Activated naive CD4-positive, alpha-beta T cell treated with anti-CD3 and anti-CD28 coated beads for 36 hours (primary cell): ENCODE data around the gene C6. TPM values are rescaled to one million over a fixed set of nuclear protein-coding genes. Genes with fewer than 3 reads are reported as not detected.
A peak's percentile ranks its signal among the peaks of the same experiment; 100 is the strongest.

Source experiments
- CTCF ChIA-PET: fragments of 350-600 bp; sonication (Branson Sonifier 250); formaldehyde crosslinking; loops from one replicate; lab custom pipeline; 2021; ENCODE audit warnings: antibody characterized with exemption; lab: Charles Lee
- DNase-seq: peaks from one replicate; pipeline ENCODE4 v3.0.0-alpha.2; 2020
- H3K27ac Mint-ChIP-seq: one replicate; pipeline ENCODE4 v1.8.0; 2021; ENCODE audit warnings: mild to moderate bottlenecking, mixed read lengths
- H3K27me3 Mint-ChIP-seq: one replicate; pipeline ENCODE4 v1.8.0; 2021; ENCODE audit warnings: low read depth, mixed read lengths
- H3K36me3 Mint-ChIP-seq: one replicate; pipeline ENCODE4 v1.8.0; 2021; ENCODE audit warnings: low read depth, mixed read lengths
- H3K4me1 Mint-ChIP-seq: one replicate; pipeline ENCODE4 v1.8.0; 2021; ENCODE audit warnings: low read depth, mixed read lengths
- H3K4me3 Mint-ChIP-seq: one replicate; pipeline ENCODE4 v1.8.0; 2021; ENCODE audit warnings: mild to moderate bottlenecking, moderate library complexity, mixed read lengths
- H3K9me3 Mint-ChIP-seq: one replicate; pipeline ENCODE4 v1.8.0; 2021; ENCODE audit warnings: mixed read lengths
- intact Hi-C: fragments of 100-400 bp; cut with micrococcal nuclease; formaldehyde crosslinking; loops from one replicate; pipeline ENCODE4 v1.15.1; 2023
- total RNA-seq, 2 experiments: library from RNA; stranded (reverse); gene quantifications; one replicate each; pipeline ENCODE4 v1.2.3, GENCODE V29; 2021

Gene C6
- total RNA-seq, 2 experiments from 2014 or later = not detected

DNA sequence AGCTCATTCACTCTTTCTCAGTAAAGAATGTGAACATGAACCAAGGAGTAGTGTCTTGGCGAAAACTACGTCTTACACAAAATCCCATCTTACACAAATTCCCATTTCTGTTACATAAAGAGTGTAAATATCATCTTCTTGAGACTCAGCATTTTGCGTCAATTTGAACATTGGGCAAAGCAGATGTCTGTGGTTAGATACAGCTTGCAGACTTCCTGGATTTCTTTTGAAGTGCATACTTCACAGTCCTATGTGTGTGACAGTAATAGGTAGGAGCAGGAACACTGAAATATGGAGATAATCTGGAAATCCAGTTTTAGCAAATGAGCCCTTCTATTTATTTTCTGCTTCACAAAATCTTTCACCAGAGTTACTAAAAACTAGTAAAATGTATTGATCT, 58.8 kb downstream of the C6 start:
- Mint-ChIP-seq H3K36me3 (no peaks in the 10 kb centered on the region), H3K27me3 (no peaks in the 10 kb centered on the region), H3K4me1 (no peaks in the 10 kb centered on the region), H3K27ac (no peak overlapping the region), H3K4me3 (no peak overlapping the region), H3K9me3 (no peaks in the 10 kb centered on the region)
- no peak for DNase-seq
- intact Hi-C loops = no loop called here
- CTCF ChIA-PET = no interaction called here

DNA sequence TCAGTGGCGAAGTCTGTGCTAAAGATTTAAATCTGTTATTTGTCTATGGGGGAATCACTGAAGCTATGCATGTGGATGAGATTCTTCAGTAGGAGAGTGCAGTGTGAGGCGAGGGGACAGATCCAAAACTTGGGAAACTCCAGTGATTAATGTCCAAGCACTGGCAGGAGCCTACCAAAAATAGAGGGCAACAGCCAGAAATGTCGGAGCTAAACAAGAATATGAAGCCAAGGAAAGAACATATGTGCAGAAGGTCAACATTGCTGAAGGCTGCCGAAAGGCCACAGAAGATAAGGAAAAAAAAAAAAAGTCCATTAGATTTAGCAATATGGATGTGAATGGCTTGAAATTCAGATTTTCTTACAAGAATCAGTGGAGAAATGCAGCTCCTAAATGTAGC, 61.8 kb downstream of the C6 start:
- Mint-ChIP-seq H3K4me3 (no peak overlapping the region), H3K36me3 (no peaks in the 10 kb centered on the region), H3K4me1 (no peaks in the 10 kb centered on the region), H3K27me3 (no peaks in the 10 kb centered on the region), H3K9me3 (no peaks in the 10 kb centered on the region), H3K27ac (no peak overlapping the region)
- intact Hi-C loops = no loop called here
- CTCF ChIA-PET = no interaction called here
- no peak for DNase-seq

DNA sequence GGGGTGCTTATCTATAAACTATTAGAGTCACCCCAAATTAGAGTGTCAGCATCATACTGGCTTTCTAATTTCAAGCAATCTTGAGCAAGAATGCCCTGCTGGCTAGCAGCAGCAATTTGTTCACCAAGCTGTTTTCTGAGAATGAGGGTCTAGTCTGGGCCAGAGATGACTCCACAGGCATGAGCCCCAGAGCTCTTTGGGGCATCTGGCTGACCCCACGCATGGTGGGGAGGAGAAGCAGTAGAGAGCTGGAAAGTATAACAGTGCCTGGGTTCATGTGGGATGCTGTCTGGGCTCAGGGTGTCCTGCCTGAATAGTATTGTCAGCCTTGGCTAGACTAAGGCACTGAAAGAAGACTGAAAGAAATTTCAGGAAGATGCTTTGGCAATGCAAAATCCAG, 64.9 kb downstream of the C6 start:
- CTCF ChIA-PET = no interaction called here
- DNase-seq = no peak
- Mint-ChIP-seq H3K9me3 (no peaks in the 10 kb centered on the region), H3K4me3 (no peak overlapping the region), H3K27me3 (no peaks in the 10 kb centered on the region), H3K36me3 (no peaks in the 10 kb centered on the region), H3K27ac (no peak overlapping the region), H3K4me1 (no peaks in the 10 kb centered on the region)
- intact Hi-C loops = no loop called here

DNA sequence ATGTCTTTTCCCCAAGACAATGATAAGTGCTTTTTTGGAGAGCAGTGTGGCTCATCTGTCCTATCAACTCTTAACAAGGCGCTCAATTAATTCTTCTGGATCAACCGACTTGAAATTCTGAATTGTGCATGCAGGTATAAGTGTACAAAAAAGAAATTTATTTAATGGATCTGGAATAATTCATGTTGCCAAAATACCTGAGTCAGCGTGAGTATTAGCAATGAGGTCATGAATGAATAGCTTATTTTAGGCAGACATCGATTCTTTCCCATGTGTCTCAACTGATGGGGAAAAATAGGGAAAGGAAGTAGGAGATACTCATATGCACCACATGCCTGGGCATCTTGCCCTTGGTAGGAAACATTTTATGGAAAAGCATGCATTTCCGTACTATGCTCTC, 68.0 kb downstream of the C6 start:
- Mint-ChIP-seq H3K4me3 (no peak overlapping the region), H3K9me3 (no peaks in the 10 kb centered on the region), H3K36me3 (no peaks in the 10 kb centered on the region), H3K4me1 (no peaks in the 10 kb centered on the region), H3K27me3 (no peaks in the 10 kb centered on the region), H3K27ac (no peak overlapping the region)
- CTCF ChIA-PET = no interaction called here
- no peak for DNase-seq
- intact Hi-C loops = no loop called here

DNA sequence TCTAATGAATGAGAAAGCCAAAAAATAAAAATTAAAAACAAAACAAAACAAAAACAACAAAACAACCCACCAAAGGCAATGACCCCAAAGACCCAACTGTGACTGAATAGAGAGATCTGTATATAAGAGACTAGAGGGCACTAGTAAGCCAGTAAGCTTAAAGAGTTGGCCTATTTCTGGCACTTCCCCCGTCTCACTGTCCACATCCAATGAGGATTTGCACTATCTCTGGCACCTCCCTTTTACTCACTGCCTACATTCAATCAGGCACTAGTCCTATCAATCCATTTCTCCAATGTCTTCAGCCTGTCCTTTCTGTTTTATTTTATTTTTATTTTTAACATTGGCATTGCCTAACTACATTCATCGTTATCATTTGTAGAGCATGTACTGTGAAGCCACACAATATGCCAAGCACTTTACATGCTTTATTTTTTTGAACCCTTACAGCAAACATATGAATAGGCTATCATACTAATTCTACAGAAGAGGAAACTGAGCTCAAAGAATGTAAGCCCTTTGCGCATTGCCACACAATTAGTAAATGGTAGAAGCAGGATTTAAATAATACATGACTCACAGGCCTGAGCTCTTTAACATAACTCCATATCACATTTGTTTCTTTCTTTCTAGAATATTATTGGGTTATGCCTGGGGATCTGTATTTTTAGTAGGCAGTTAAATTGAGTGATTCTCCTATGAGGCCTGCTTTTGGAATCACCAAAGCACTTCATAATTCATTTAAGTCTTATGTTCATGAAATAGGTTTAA, 70.0 kb downstream of the C6 start:
- Mint-ChIP-seq H3K4me3 (no peak overlapping the region), H3K27ac (no peak overlapping the region), H3K27me3 (no peaks in the 10 kb centered on the region), H3K36me3 (no peaks in the 10 kb centered on the region), H3K4me1 (no peaks in the 10 kb centered on the region), H3K9me3 (no peaks in the 10 kb centered on the region)
- intact Hi-C loops = no loop called here
- CTCF ChIA-PET = no interaction called here
- DNase-seq = no peak

DNA sequence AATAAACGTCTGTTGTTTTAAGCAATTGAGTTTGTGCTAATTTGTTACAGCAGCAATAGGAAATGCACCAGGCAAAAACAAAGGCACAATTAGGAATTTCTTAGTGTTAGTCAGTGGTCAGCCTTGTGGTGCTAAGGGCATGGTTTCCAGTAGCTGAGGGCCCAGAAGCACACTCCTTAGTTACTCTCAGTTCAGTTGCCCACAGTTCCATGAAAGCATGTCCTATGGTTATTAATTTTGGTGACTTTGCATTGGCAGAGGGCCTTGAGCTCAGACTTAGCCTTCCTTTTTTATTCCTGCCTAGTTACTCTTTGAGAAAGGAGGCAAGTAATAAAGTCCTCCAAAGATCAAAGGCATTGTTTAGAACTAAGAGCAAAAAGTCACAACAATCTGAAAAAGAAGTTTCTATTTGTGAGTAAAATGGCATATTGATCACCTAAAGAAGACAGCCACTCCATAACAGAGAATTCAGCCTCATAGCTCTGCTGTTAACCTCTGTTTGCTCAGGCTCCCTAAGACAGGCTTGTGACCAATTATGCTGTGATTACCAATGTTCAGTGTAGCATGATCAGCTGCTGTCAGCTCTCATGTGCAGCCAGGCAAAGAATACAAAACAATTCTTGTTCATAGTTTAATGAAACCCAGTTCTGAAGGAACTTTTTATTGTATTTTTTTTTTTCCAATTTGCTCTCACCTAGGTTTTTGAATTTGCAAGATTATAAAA, 85.2 kb downstream of the C6 start:
- Mint-ChIP-seq H3K36me3 (no peaks in the 10 kb centered on the region), H3K27ac (no peak overlapping the region), H3K4me1 (no peaks in the 10 kb centered on the region), H3K4me3 (no peak overlapping the region), H3K27me3 (no peaks in the 10 kb centered on the region), H3K9me3 (no peaks in the 10 kb centered on the region)
- no peak for DNase-seq
- intact Hi-C loops = no loop called here
- CTCF ChIA-PET = interaction anchor here (0.6 kb wide), 1 partner anchor 877 kb away, joined by 4 read pairs; no protein-coding TSS in a partner anchor

DNA sequence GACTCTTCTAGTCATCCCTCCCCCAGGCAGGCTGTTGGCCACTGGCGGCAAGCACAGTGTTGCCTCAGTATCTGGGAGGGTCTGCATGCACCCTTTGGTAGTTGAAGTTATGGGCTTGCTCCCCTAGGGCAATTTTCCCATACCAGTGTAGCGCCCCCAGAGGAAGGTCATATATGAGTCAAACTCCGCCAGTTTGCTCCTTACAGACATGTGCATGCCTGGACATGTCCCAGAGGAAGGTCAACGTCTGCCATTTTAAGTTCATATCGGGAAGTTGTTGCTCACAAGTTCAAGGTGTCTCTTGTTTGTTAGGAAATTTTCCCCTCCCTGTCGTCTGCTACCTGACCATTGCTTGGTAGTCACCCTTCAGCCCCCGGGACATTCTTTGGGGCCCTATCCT, 90.9 kb downstream of the C6 start:
- Mint-ChIP-seq H3K36me3 (no peaks in the 10 kb centered on the region), H3K27ac (peak overlapping the region; percentile 50), H3K9me3 (no peaks in the 10 kb centered on the region), H3K4me1 (no peaks in the 10 kb centered on the region), H3K4me3 (no peak overlapping the region), H3K27me3 (no peaks in the 10 kb centered on the region)
- no peak for DNase-seq
- intact Hi-C loops = no loop called here
- CTCF ChIA-PET = no interaction called here

DNA sequence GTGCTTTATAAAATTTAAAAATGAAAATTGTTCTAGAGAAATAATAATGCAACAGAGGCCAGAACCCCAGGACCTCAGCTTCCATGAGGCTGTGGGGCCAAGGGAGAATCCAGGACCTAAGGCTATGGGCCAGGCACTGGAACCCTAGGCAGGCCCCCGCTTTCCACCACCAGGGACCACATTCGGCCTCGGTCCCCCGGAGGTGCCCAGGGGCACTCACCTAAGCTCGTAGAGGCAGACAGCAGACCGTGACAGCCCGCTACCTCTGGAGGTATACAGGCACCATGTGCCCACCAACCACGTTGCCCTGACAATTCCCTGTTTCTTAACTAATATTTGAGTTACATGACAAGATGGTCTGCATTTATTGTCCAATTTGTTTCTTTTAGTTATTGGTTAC, 92.7 kb downstream of the C6 start:
- no peak overlapping the region for H3K27ac Mint-ChIP-seq
- no peaks in the 10 kb centered on the region for H3K9me3 Mint-ChIP-seq
- CTCF ChIA-PET = no interaction called here
- H3K4me1 Mint-ChIP-seq = no peaks in the 10 kb centered on the region
- intact Hi-C loops = no loop called here
- no peak overlapping the region for H3K4me3 Mint-ChIP-seq
- H3K36me3 Mint-ChIP-seq = no peaks in the 10 kb centered on the region
- DNase-seq = no peak
- no peaks in the 10 kb centered on the region for H3K27me3 Mint-ChIP-seq

DNA sequence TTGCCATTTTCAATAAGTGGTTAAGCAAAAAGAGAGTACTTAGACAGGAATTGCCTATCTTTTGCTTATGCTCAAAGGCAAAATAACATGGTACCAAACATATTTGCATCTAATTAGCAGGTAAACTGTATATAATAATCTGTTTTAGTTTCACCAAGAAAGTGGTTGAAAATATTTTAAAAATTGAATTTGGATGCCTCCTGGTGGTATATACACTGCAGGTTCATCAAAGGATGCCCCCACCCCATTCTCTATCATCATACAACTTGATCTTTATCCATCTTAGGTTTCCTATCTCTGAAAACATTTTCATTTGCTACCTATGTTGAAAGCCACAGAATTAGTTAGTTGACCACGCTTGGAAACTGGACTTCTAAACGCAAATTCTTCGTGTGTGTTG, 95.2 kb downstream of the C6 start:
- H3K36me3 Mint-ChIP-seq = no peaks in the 10 kb centered on the region
- CTCF ChIA-PET = no interaction called here
- no peak overlapping the region for H3K4me3 Mint-ChIP-seq
- DNase-seq = no peak
- no peaks in the 10 kb centered on the region for H3K27me3 Mint-ChIP-seq
- H3K4me1 Mint-ChIP-seq = no peaks in the 10 kb centered on the region
- no peaks in the 10 kb centered on the region for H3K9me3 Mint-ChIP-seq
- intact Hi-C loops = no loop called here
- no peak overlapping the region for H3K27ac Mint-ChIP-seq

DNA sequence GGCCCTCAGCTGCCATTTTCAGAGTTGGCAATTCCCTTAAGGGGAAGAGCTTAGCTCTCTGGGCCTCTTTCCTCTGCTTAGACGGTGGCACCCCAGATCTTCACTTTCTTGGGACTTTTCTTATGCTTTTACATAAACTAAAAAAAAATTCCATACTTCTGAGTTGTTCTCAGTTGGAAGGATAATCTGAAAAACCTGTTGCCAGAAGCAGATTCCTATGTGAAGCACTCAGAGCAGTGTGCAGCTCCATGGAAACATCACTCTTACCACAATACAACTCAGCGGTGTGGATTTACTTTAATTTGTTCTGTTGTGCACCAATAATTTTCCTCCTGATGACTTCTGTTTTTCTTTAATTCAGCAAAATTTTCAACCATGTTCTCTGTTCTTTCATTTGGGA, 98.1 kb downstream of the C6 start:
- intact Hi-C loops = no loop called here
- Mint-ChIP-seq H3K27ac (no peak overlapping the region), H3K36me3 (no peaks in the 10 kb centered on the region), H3K4me3 (no peak overlapping the region), H3K9me3 (no peaks in the 10 kb centered on the region), H3K27me3 (no peaks in the 10 kb centered on the region), H3K4me1 (no peaks in the 10 kb centered on the region)
- no peak for DNase-seq
- CTCF ChIA-PET = interaction anchor here (0.7 kb wide), 1 partner anchor 211 kb away, joined by 3 read pairs; no protein-coding TSS in a partner anchor

DNA sequence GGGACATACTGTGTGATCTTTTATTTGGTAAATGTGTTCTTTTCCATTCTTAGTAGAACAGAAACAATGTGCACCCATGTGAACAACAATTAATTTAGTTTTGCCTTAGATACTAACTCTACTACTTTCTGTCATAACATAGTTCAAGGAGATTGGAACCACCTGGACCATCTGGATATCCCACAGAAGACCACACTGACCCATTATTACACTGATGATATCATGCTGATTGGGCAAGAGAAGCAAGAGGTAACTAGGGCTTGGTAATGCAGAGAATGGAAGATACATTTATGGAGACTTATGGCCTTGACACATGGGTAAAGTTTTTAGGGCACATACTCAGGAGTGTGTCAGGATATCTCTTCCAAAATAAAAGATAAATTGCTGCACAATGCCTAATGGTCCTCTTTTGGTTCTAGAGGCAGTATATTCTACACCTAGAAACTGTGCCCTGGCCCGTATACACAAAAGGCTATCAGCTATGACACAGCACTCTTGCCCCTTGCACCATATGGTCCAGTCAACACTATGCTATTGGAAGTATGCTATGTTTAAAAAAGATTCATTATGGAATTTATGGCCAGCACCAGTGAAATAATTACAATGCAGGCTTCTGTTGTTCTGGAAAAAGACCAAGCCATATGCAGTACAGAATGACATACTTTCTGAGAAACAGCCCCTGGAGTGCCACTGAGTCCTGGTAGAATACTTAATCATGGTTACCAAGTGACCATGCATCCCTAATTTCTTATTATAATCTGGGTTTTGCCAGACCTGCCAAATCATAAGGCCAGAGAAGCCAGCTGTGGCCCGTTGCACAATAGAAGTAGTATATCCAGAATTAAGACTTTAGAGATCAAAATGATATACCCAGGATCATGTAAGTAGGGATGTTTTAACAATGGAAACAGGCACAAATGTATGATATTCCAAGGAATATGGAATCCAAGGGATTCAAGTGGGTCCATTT, 100.6 kb downstream of the C6 start:
- no peak for DNase-seq
- CTCF ChIA-PET = no interaction called here
- Mint-ChIP-seq H3K27ac (no peak overlapping the region), H3K9me3 (peaks cover 2% of the 10 kb centered on the region), H3K36me3 (no peaks in the 10 kb centered on the region), H3K27me3 (no peaks in the 10 kb centered on the region), H3K4me1 (no peaks in the 10 kb centered on the region), H3K4me3 (no peak overlapping the region)
- intact Hi-C loops = no loop called here

DNA sequence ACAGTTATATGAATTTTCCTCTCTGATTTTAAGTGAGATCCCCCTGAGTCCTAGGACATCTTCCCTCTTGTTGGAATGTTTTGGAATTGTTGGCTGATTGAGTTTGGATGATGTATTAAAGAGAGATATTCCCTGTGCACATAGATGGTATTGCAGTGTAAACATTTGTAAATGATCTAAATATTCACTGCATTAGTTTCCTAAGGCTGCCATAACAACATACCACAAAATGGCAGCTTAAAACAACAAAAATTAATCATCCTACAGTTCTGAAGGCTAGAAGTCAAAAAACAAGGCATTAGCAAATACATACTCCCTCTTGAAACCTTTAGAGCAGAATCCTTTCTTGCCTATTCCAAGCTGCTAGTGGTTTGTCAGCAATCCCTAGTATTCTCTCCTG, 104.1 kb downstream of the C6 start:
- no peak overlapping the region for H3K27ac Mint-ChIP-seq
- peaks cover 2% of the 10 kb centered on the region for H3K9me3 Mint-ChIP-seq
- no peak overlapping the region for H3K4me3 Mint-ChIP-seq
- H3K4me1 Mint-ChIP-seq = no peaks in the 10 kb centered on the region
- no peak for DNase-seq
- H3K36me3 Mint-ChIP-seq = no peaks in the 10 kb centered on the region
- intact Hi-C loops = no loop called here
- H3K27me3 Mint-ChIP-seq = no peaks in the 10 kb centered on the region
- CTCF ChIA-PET = no interaction called here
